Left kidney (tissue), 2 donors: ENCODE data around the gene AP3M1. TPM values are rescaled to one million over a fixed set of nuclear protein-coding genes. Genes with fewer than 3 reads are reported as not detected.
"Not testable (repeated sequence)": the region's sequence is repeated elsewhere in the genome, so short reads cannot be mapped to it uniquely, and the experiment has no call there.

Experiments used
- DNase-seq: peaks from one replicate; pipeline ENCODE4 v3.0.0-alpha.2; 2013
- polyA plus RNA-seq: library from polyadenylated mRNA; unstranded; fragments of 120-200 nt; gene quantifications from one replicate; pipeline ENCODE4 v1.2.1, GENCODE V29; 2013; ENCODE audit not compliant: insufficient read length

AP3M1 gene
- polyA plus RNA-seq, 1 donor: 64.3 TPM

- no peak for DNase-seq
Observed at GRCh38 chr10:74164716-74165529, 14.3 kb upstream of the AP3M1 start.

GRCh38 chr10:74163319-74164068 is 12.9 kb upstream of the AP3M1 start:
- DNase-seq: no peak

GRCh38 chr10:74160013-74160412 is 9.4 kb upstream of the AP3M1 start:
- no peak for DNase-seq

GRCh38 chr10:74156919-74157289 is 6.3 kb upstream of the AP3M1 start:
- DNase-seq: no peak

GRCh38 chr10:74153676-74154075 is 3.0 kb upstream of the AP3M1 start:
- DNase-seq: no peak

DNA sequence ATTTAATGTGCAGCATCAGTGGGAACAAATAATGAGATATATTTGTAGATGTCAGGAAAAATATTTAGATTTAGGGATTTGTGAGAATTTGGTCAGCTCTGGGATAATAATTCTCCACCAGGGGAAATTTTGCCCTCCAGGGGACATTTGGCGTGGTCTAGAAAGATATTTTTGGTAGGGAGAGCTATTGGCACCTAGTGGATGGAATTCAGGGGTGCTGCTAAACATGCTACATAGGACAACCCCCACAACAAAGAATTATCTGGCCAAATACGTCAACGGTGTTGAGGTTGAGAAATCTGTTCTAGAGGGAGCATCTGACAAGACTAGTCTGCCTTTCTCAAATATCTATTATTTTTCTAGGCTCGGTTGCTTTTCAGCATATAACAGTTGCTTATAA is 2.5 kb upstream of the AP3M1 start:
- no peak for DNase-seq

GRCh38 chr10:74151879-74152722 is 1.5 kb upstream of the AP3M1 start:
- no peak for DNase-seq

DNA sequence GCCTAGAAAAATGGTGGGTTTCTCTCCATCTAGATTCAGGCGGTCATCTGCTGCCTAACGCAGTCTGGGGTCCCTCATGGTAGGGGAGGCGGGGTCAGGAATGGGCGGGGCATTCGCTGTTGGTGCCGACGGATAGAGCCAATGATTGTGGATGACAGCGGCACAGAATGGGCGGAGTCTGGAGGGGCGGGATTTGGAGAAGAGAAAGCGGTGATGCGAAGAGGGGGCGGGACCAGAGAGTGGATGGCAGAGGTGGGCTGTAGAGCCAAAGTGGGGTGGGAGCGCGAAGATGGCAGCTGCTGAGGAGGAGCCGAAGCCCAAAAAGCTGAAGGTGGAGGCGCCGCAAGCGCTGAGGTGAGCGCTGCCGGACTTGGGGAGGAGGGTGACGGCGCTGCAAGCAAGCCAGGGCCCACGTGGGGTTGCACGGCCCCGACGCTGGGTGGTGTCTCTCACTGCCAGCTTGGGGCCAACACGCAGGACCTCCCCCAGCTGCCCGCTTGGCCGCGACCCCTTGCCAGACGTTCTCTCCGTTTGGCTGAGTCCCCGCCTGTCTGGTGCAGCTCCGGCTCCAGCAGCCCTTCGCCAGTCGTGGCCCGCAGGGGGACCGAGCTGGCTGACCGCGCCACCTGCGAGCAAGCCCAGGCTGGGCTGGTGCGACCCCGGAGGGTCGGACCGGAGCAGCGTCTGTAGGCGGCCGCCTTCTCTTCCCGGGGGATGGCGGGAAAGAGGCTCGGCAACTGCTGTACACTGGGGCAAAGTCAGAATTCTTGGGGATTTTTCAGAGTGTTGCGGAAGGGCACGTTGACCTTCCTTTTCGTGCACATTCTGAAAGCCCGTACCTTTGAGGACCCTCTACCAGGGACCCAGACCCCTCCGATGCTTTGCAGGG is 606 bp upstream of the AP3M1 start, which contains the start of gene ADK:
Gene ADK (plus strand): TSS at position 232 of the 889 bp plus-strand sequence. CDS start 58 bp downstream, at position 290.
- DNase-seq: peak; percentile 100

GRCh38 chr10:74146980-74147379 is 3.6 kb downstream of the AP3M1 start:
- not testable (repeated sequence) for DNase-seq

- peak; percentile 77 for DNase-seq
Observed at GRCh38 chr10:74145133-74145532, 5.5 kb downstream of the AP3M1 start.

- DNase-seq: no peak
Observed at GRCh38 chr10:74140553-74140952, 10.1 kb downstream of the AP3M1 start.

GRCh38 chr10:74139981-74140380 is 10.6 kb downstream of the AP3M1 start:
- no peak for DNase-seq

- DNase-seq: not testable (repeated sequence)
Observed at GRCh38 chr10:74138596-74138995, 12.0 kb downstream of the AP3M1 start.

GRCh38 chr10:74137992-74138391 is 12.6 kb downstream of the AP3M1 start:
- no peak for DNase-seq

DNA sequence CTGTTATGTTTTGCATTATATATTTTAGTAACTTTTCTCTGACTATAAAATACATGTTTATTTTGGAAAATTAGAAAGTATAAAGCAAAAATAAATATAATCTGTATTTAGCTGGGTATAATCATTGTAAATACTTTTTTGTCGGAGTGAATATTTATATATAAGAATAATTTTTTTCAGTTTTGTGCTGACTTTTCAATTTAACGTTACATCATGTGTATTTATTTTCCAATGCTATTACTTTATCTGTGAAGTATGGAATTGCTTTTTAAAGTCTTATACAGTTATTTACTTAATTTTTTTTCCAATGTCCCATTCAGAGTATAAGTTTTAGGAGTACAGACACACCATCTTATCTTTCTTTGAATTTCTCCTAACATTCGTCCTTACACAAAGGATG is 15.2 kb downstream of the AP3M1 start:
- no peak for DNase-seq

DNA sequence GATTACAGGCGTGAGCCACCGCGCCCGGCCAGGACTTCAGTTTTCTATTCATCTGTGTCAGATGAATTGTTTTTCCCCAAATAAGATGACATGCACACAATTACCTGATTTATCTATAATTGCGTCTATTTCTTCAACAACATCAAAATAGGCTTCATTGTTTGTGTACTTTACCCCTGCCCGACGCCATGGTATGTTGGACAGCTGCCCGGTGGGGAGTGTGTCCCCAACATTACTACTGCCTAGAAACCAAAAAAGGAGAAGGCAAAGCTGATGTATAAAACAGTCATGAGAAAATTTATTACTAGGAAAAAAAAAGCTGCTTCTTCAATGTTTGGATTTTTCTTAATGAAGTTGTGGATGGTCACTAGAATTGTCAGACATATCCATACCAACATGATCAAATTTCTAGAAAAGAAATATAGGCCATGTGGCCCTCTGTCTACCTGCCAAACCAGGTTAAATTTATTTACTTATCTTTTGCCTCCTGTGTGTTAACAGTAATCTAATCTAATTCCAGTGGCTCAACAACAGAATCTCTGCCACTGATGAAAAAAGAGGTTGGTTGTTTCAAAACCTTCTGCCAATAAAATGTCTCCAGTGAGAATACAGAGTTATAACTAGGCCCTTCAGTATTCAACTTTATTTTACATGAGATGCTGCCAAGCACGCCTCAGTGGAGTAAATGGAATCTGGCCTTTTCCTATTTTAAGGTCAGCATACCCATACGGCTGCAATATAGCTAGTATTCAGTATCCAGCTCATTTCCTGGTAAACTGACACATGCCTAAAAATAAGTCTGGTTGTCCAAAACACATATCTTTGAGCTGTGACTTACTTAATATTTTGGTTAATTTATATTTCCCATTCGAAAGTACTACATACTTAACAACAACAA is 16.5 kb downstream of the AP3M1 start:
- no peak for DNase-seq

DNA sequence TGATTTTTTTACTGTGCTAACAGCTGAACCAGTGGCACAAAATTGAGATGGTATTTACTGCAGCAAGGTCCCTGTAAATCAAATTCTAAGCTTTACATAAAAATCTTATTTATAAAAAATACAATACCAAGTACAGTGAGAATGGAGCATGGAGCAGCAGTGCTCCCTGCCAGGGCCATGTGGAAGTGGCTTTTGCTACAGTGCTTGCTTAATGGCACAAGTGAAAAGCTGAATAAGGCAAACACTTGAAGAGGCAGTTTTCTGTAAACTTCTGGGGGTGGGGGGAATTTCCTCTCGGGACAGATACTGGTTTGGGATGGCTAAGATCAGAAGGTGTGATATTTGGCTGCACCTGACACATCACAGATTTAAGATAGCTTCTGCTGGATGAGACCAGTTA is 27.5 kb downstream of the AP3M1 start:
- no peak for DNase-seq

GRCh38 chr10:74122060-74122459 is 28.6 kb downstream of the AP3M1 start:
- DNase-seq: no peak

- DNase-seq: no peak
Observed at GRCh38 chr10:74121368-74121767, 29.3 kb downstream of the AP3M1 start.

- no peak for DNase-seq
Observed at GRCh38 chr10:74120911-74121310, 29.7 kb downstream of the AP3M1 start.
